H1 (cell line): Measurements from ENCODE around the gene CAP1. TPM values are rescaled to one million over a fixed set of nuclear protein-coding genes. Genes with fewer than 3 reads are reported as not detected.

Experiments
- CHD7 ChIP-seq: fragments of 300-600 bp; sonication (generic); IDR thresholded peaks from 2 replicates; pipeline ENCODE4 v1.7.1; 2012; ENCODE audit warnings: low read length, moderate library complexity, mild to moderate bottlenecking, inconsistent platforms; ENCODE audit not compliant: insufficient replicate concordance
- MAX ChIP-seq: IDR thresholded peaks from 2 replicates; pipeline ENCODE4 v1.6.1; 2012; ENCODE audit warnings: inconsistent platforms
- polyA plus RNA-seq, 7 experiments: library from polyadenylated mRNA; depleted of rRNA in 3 of 7; stranded (reverse) in 5 of 7; unstranded in 2 of 7; fragments of >200 nt in 5 of 7; fragments of 200-250 nt in 2 of 7; gene quantifications; 1 replicate in 5 of 7; 2 replicates in 1 of 7; 4 replicates in 1 of 7; pipeline versions ENCODE4 v1.2.1 to v1.2.3, GENCODE V29; 2011 to 2013; ENCODE audit warnings: missing spikeins in 2 of 7, mixed read lengths in 2 of 7
- total RNA-seq: library from RNA; stranded (reverse); fragmentation: NEBNext Ultra II Directional; extraction: Animal tissue kit (Norgen Biotek cat#: 25700); gene quantifications from 2 replicates; pipeline ENCODE4 v1.2.1, GENCODE V29; 2021

The CAP1 gene
- total and polyA plus RNA-seq, 2 of the 8 experiments (the other 6 are each of a cell fraction or from before 2014, with no cell fraction given), result 140 to 295 TPM

- no peak for TF ChIP-seq CHD7
- no peak for TF ChIP-seq MAX
Observed at GRCh38 chr1:40029608-40030007, 10.9 kb upstream of the CAP1 start (continued).
